Gastrocnemius medialis (tissue), 4 donors: ENCODE measurements around the gene ZNG1A. TPM values are rescaled to one million over a fixed set of nuclear protein-coding genes. Genes with fewer than 3 reads are reported as not detected.
"Not testable (repeated sequence)": the region's sequence is repeated elsewhere in the genome, so short reads cannot be mapped to it uniquely, and the experiment has no call there.

Source experiments
- ATAC-seq, 2 donors: fragments of 150-250 bp; one replicate each; pipeline ENCODE4 v1.9.1; 2016
- DNase-seq, 2 donors: peaks; one replicate each; pipeline ENCODE4 v3.0.0-alpha.2; 2019
- H3K27ac ChIP-seq, 4 donors: fragments of 200-600 bp; sonication (generic); 1 replicate in 1 of 4; 2 replicates in 3 of 4; pipeline ENCODE4 v1.5.1; 2016 to 2018; ENCODE audit warnings: mild to moderate bottlenecking in 2 of 4, moderate library complexity in 1 of 4
- H3K27me3 ChIP-seq, 3 donors: fragments of 200-600 bp; sonication (generic) in 2 of 3; 1 replicate in 1 of 3; 2 replicates in 2 of 3; pipeline versions ENCODE4 v1.5.1 to v1.6.0; 2016 to 2019; ENCODE audit warnings: mild to moderate bottlenecking in 1 of 3, moderate library complexity in 1 of 3
- H3K36me3 ChIP-seq, 2 donors: fragments of 200-600 bp; sonication (generic) in 1 of 2; one replicate each; pipeline ENCODE4 v1.5.1; 2017 to 2018
- H3K4me1 ChIP-seq, 2 donors: fragments of 200-600 bp; sonication (generic) in 1 of 2; one replicate each; pipeline ENCODE4 v1.5.1; 2016 to 2017; ENCODE audit warnings: mild to moderate bottlenecking in 2 of 2
- H3K4me3 ChIP-seq, 4 donors: fragments of 200-600 bp; sonication (generic) in 3 of 4; 1 replicate in 1 of 4; 2 replicates in 3 of 4; pipeline ENCODE4 v1.5.1; 2016 to 2019; ENCODE audit warnings: mild to moderate bottlenecking in 2 of 4
- H3K9me3 ChIP-seq, 3 donors: fragments of 200-600 bp; sonication (generic) in 2 of 3; 1 replicate in 1 of 3; 2 replicates in 2 of 3; pipeline ENCODE4 v1.5.1; 2016 to 2019
- in situ Hi-C, 4 donors: fragments of 200-750 bp; cut with MboI; loops; one replicate each; pipeline versions ENCODE4 v1.15.0 to v1.8.0; 2017; ENCODE audit warnings: low sequenced_read_pairs in 4 of 4
- intact Hi-C: fragments of 100-400 bp; cut with DNase I; formaldehyde crosslinking; loops from one replicate; pipeline ENCODE4 v1.15.1; 2023; ENCODE audit warnings: low total_unique reads
- total RNA-seq, 4 donors: library from RNA; depleted of rRNA; stranded (reverse); fragments of >200 nt; gene quantifications; one replicate each; pipeline versions ENCODE4 v1.1.0 to v1.2.3, GENCODE V29; 2016

The ZNG1A gene
- total RNA-seq, 4 donors from 2014 or later, result 8.6 to 28.2 (median 20.8) TPM

DNA sequence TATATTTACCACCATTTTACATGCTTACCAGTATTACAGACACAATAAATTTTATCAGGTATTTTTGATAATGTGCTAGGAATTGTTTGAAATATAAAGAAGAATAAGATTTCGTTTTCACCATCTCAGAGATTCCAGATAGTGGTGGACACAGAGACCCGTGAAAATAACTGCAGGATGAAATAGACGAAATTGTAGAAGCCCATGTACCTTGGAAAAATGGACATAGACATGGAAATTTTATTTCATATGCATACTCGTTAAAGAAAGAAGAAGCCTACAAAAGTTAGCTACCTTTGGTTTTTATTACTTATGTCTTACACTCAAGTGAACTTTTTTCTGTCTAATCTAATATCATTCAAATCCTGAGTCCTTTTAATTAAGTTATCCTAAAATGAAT lies 68.2 kb downstream of the ZNG1A start:
- Histone ChIP-seq H3K4me1 (peaks cover 0 to 11% of the 10 kb centered on the region in 2 donors), H3K27me3 (peaks cover 27 to 61% (median 44%) of the 10 kb centered on the region in 3 donors)
- H3K36me3 ChIP-seq, in situ Hi-C loops, H3K4me3 ChIP-seq, intact Hi-C loops, H3K9me3 ChIP-seq, ATAC-seq, DNase-seq, H3K27ac ChIP-seq: not testable (repeated sequence)

DNA sequence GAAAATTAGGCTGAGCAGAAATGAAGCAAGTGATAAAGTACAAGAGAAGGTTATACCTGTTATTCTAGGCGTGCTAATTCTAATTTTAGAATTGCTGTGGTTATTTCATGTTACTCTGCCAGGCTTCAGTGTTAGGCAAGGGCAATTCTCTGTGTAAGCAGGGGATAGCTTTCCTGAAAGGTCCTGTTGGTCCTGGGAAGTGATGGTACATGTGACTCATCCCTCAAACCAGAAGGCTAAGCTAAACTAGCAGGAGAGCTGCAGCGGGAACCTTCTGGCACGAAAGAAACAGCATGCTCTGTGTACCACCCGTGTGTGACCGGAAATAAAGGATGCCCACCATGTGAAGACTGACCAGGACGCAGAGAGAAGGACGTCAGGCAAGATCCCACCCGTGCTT lies 69.3 kb downstream of the ZNG1A start:
- in situ Hi-C loops, result not testable (repeated sequence)

DNA sequence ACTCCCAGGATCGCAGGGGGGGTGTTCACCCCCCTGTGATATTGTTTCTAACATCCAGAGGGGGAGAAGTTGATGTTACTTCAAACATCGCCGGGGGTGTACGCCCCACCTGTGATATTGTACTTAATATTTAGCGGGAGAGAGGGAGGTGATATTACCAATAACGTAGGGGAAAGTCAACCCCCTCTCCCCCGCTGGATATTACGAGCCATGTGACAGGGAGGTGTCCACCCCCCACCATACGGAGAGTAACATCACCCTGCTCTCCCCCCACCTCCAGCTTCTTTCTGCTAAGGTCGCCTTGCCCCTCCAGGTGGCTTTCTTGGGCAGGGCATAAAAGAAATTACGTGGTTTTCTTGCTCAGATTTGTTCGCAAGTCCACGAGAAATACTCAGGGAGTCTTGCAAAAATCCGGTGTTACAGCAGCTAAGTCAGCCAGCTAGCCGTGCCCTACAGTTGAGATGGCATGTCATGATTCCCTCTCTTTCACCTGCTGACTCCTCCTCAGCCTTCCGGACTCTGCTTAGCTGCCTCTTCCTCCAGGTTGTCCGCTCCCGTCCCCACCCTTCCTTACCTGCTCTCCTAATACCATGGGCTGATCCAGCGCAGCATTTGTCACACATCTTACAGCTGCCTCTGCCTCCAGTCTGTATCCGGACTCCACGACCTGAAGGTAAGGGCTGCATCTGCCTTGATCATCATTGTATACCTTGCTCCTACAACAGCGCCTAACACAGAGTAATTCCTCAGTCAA lies 69.9 kb downstream of the ZNG1A start:
- H3K27ac ChIP-seq, DNase-seq, H3K4me3 ChIP-seq, H3K9me3 ChIP-seq, ATAC-seq, intact Hi-C loops, H3K4me1 ChIP-seq, H3K36me3 ChIP-seq, in situ Hi-C loops: not testable (repeated sequence)
- H3K27me3 ChIP-seq, result peaks cover 13 to 47% (median 32%) of the 10 kb centered on the region in 3 donors

More for the DNA sequence above, 69.3 kb downstream of the ZNG1A start:
- H3K36me3 ChIP-seq, H3K4me3 ChIP-seq, H3K9me3 ChIP-seq, H3K27ac ChIP-seq, DNase-seq, intact Hi-C loops, H3K4me1 ChIP-seq, ATAC-seq: not testable (repeated sequence)
- peaks cover 19 to 53% (median 36%) of the 10 kb centered on the region in 3 donors for H3K27me3 ChIP-seq

GRCh38 chr9:105991-106390 lies 72.9 kb downstream of the ZNG1A start:
- ATAC-seq, H3K4me3 ChIP-seq, DNase-seq, intact Hi-C loops, H3K27ac ChIP-seq, H3K36me3 ChIP-seq, H3K9me3 ChIP-seq, H3K4me1 ChIP-seq, in situ Hi-C loops: not testable (repeated sequence)
- peaks cover 0 to 21% (median 17%) of the 10 kb centered on the region in 3 donors for H3K27me3 ChIP-seq

- intact Hi-C loops, H3K4me3 ChIP-seq, H3K9me3 ChIP-seq, H3K27ac ChIP-seq, DNase-seq, H3K4me1 ChIP-seq, ATAC-seq, H3K27me3 ChIP-seq, in situ Hi-C loops, H3K36me3 ChIP-seq: not testable (repeated sequence)
Observed at GRCh38 chr9:100430-100829, 78.4 kb downstream of the ZNG1A start.

DNA sequence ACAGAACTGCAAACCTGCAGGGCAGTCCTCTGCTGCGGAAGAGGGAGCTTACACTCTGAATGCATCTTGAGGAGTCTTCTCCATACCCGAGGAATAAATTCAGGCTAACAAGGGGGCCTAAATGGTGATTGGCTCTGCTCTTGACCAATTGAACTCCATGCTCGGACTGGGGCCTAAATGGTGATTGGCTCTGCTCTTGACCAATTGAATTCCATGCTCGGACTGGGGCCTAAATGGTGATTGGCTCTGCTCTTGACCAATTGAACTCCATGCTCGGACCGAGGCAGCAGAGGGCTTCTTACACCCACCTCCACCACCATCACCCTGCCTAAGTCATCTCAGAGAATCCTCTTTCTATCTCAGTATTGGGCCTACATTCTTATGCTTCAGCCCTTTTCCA lies 79.0 kb downstream of the ZNG1A start:
- H3K27ac ChIP-seq, H3K36me3 ChIP-seq, H3K4me3 ChIP-seq, ATAC-seq, H3K4me1 ChIP-seq, H3K9me3 ChIP-seq, in situ Hi-C loops, intact Hi-C loops, H3K27me3 ChIP-seq, DNase-seq: not testable (repeated sequence)

DNA sequence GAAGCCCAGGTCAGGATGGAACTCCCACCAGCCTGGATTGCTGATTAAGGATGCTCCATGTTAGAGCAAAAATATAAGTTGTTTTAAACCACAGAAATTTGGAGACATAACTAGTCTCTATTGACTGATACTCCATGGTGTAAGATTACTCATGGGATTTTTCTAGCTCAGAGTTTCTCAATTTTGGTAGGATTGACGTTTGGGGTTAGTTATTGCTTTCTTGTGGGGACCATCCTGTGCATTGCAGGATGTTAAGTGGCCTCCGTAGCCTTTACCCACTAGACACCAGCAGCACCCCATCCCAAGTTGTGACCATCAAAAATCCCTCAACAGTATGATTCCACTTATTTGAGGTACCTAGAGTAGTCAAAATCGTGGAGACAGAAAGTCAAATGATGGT lies 80.1 kb downstream of the ZNG1A start:
- DNase-seq, ATAC-seq, H3K27me3 ChIP-seq, H3K36me3 ChIP-seq, in situ Hi-C loops, H3K27ac ChIP-seq, H3K4me3 ChIP-seq, intact Hi-C loops, H3K4me1 ChIP-seq, H3K9me3 ChIP-seq: not testable (repeated sequence)

DNA sequence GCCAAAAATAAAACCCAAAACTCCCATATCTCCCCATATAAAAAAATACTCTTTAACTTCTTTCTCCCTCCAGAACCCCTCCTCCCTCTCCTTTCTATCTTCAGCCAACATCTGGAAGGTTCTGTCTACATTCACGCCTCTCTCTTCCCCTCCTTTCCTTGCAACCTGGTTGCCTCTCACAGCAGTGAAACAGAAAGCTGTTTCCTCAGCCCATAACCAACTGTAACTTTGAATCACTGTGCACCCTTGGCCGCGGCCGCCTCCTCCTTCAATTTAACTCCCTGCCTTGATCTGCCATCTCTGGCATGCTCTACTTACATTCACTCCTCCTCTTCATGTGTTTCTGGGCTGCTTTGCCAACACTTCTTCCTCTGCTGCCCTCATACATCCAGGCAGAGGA lies 83.9 kb downstream of the ZNG1A start:
- H3K9me3 ChIP-seq, H3K36me3 ChIP-seq, in situ Hi-C loops, ATAC-seq, H3K4me1 ChIP-seq, H3K27ac ChIP-seq, DNase-seq, intact Hi-C loops, H3K4me3 ChIP-seq, H3K27me3 ChIP-seq: not testable (repeated sequence)

DNA sequence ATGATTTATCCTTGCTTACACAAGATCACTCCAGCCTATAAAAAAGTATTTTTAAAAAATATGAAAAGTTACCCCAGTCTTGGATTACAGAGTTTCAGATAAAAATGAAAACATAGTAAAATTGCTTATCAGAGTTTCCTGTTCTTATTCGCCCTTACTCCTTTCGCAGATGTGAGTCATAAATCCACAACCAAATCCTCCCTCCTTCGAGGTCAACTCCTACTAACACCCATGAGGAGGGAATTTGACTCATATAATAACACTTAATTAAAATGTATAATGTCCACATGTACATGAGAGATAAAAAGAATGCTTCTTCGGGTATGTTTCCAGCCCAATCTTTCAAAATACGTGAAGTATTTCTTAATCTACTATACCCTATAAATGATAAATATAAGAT lies 84.5 kb downstream of the ZNG1A start:
- ATAC-seq, DNase-seq, intact Hi-C loops, H3K36me3 ChIP-seq, H3K9me3 ChIP-seq, in situ Hi-C loops, H3K4me1 ChIP-seq, H3K4me3 ChIP-seq, H3K27ac ChIP-seq, H3K27me3 ChIP-seq: not testable (repeated sequence)

GRCh38 chr9:93909-94308 lies 84.9 kb downstream of the ZNG1A start:
- H3K36me3 ChIP-seq, H3K9me3 ChIP-seq, H3K4me3 ChIP-seq, ATAC-seq, H3K27me3 ChIP-seq, in situ Hi-C loops, DNase-seq, intact Hi-C loops, H3K4me1 ChIP-seq, H3K27ac ChIP-seq: not testable (repeated sequence)

GRCh38 chr9:90851-91250 lies 88.0 kb downstream of the ZNG1A start:
- H3K27me3 ChIP-seq, in situ Hi-C loops, ATAC-seq, DNase-seq, H3K27ac ChIP-seq, intact Hi-C loops, H3K36me3 ChIP-seq, H3K4me1 ChIP-seq, H3K4me3 ChIP-seq, H3K9me3 ChIP-seq: not testable (repeated sequence)
